ENCODE measurements around the gene DAB2IP. TPM values are rescaled to one million over a fixed set of nuclear protein-coding genes. Genes with fewer than 3 reads are reported as not detected.

DAB2IP gene
- total and polyA plus RNA-seq, 2 of the 4 experiments (the other 2 are of a cell fraction): 5.6 to 17.2 TPM

GRCh38 chr9:121830441-121831140 lies 179.2 kb downstream of the DAB2IP start:
- no peak overlapping the region for H3K4ac ChIP-seq (ENCODE audit: low read depth, low read length)
- CTCF ChIA-PET: no interaction called here

More at GRCh38 chr9:121830441-121831140, 179.2 kb downstream of the DAB2IP start:
- no peaks in the 10 kb centered on the region; a peak in 1 of 4 replicates for H3K79me1 ChIP-seq (ENCODE audit: low read depth in 1 of 2, low read length in 2 of 2)
- H3K9ac ChIP-seq (ENCODE audit: low read depth, low read length): no peak overlapping the region
- BruUV-seq (replicated peaks): no TSS peak
- no peak overlapping the region for H3K14ac ChIP-seq (replicated peaks; ENCODE audit: low read depth, low read length)
- POLR2A ChIA-PET (ENCODE audit: unreplicated experiment): no interaction called here
- in situ Hi-C loops (cut with MboI; ENCODE audit: low sequenced_read_pairs): no loop called here
- peaks cover 3% of the 10 kb centered on the region; the same call in 1 of the 2 replicates for H3K9me1 ChIP-seq (ENCODE audit: insufficient read depth, low read length)
- H3K4me1 ChIP-seq (ENCODE audit: control insufficient read depth, insufficient read depth, low read length): no peaks in the 10 kb centered on the region
- H3K23ac ChIP-seq (ENCODE audit: low read depth, low read length): no peak overlapping the region; the same call in 1 of the 2 replicates
- no peak for ATAC-seq (ENCODE audit: low read depth)
- H2BK15ac ChIP-seq (ENCODE audit: low read depth, low read length): no peak overlapping the region
- H3K9me3 ChIP-seq (ENCODE audit: control insufficient read depth, insufficient read depth, low read length): no peaks in the 10 kb centered on the region
- no peak overlapping the region for H3K4me3 ChIP-seq (ENCODE audit: insufficient read depth, low read depth, low read length)
- DNase-seq: no peak
- H3K27me3 ChIP-seq (ENCODE audit: control insufficient read depth, insufficient read depth, low read length): no peaks in the 10 kb centered on the region
- H3K4me2 ChIP-seq (ENCODE audit: low read depth, low read length): no peak overlapping the region
- no peak overlapping the region for H4K5ac ChIP-seq (ENCODE audit: low read depth, low read length)
- no peak overlapping the region for H2BK5ac ChIP-seq (ENCODE audit: low read depth, low read length, poor library complexity, severe bottlenecking)
- H2AK5ac ChIP-seq (ENCODE audit: low read depth, low read length): no peak overlapping the region
- H3K56ac ChIP-seq (ENCODE audit: extremely low read depth, insufficient read depth, low read length): no peak overlapping the region
- no peak overlapping the region for H4K8ac ChIP-seq (ENCODE audit: low read depth in 2 of 2, low read length in 2 of 2)
- H2BK20ac ChIP-seq (ENCODE audit: low read depth, low read length): 0 out of 2 replicates have a peak overlapping the region, but pooled peaks have one; percentile 37
- H3K36me3 ChIP-seq (ENCODE audit: control insufficient read depth, insufficient read depth, low read length): no peaks in the 10 kb centered on the region
- H2AK9ac ChIP-seq (replicated peaks; ENCODE audit: low read depth, low read length, poor library complexity): no peak overlapping the region
- H3K18ac ChIP-seq (ENCODE audit: low read depth, low read length): no peak overlapping the region
- intact Hi-C loops (cut with micrococcal nuclease): no loop called here
- dilution Hi-C loops (cut with HindIII; ENCODE audit: low sequenced_read_pairs, unreplicated experiment): no loop called here
- H2BK120ac ChIP-seq (ENCODE audit: low read depth, low read length): no peak overlapping the region
- WGBS, 2 experiments (ENCODE audit: extremely low coverage in 2 of 2, insufficient read length in 1 of 2): 100% methylated on average over 1 of the region's 3 CpGs; no CpG with 5 or more reads in 1 of the 2 experiments
- no peak overlapping the region for H3K27ac ChIP-seq (ENCODE audit: insufficient read depth, low read length)
- H4K20me1 ChIP-seq (ENCODE audit: insufficient read depth, low read length): no peaks in the 10 kb centered on the region
- no peak overlapping the region for H2AFZ ChIP-seq (replicated peaks; ENCODE audit: low read length, poor library complexity)
- no peak for TF ChIP-seq RAD21 (IDR thresholded peaks at IDR 0.05; ENCODE audit: low read length)
- TF ChIP-seq POLR2A (IDR thresholded peaks at IDR 0.05; ENCODE audit: low read depth, low read length): no peak
- TF ChIP-seq RCOR1 (IDR thresholded peaks at IDR 0.05; ENCODE audit: insufficient replicate concordance, low read length): no peak
- TF ChIP-seq, protein P1, sequence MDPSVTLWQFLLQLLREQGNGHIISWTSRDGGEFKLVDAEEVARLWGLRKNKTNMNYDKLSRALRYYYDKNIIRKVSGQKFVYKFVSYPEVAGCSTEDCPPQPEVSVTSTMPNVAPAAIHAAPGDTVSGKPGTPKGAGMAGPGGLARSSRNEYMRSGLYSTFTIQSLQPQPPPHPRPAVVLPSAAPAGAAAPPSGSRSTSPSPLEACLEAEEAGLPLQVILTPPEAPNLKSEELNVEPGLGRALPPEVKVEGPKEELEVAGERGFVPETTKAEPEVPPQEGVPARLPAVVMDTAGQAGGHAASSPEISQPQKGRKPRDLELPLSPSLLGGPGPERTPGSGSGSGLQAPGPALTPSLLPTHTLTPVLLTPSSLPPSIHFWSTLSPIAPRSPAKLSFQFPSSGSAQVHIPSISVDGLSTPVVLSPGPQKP (IDR thresholded peaks at IDR 0.05; ENCODE audit: borderline replicate concordance, low read depth, low read length): no peak
- no peak for TF ChIP-seq MAFK (IDR thresholded peaks at IDR 0.05; ENCODE audit: low read depth, low read length)
- TF ChIP-seq SMC3 (IDR thresholded peaks at IDR 0.05; ENCODE audit: low read depth, low read length): no peak
- TF ChIP-seq, protein P2, sequence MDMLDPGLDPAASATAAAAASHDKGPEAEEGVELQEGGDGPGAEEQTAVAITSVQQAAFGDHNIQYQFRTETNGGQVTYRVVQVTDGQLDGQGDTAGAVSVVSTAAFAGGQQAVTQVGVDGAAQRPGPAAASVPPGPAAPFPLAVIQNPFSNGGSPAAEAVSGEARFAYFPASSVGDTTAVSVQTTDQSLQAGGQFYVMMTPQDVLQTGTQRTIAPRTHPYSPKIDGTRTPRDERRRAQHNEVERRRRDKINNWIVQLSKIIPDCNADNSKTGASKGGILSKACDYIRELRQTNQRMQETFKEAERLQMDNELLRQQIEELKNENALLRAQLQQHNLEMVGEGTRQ (IDR thresholded peaks at IDR 0.05; ENCODE audit: low read depth, low read length): no peak
- TF ChIP-seq CTCF (conservative IDR thresholded peaks at IDR 0.05; ENCODE audit: low read depth, low read length): no peak
- no peak overlapping the region for H4K91ac ChIP-seq (ENCODE audit: insufficient read depth, low read depth, low read length)
